HG02588 (cell line): Measurements from ENCODE around the gene PDE6B.
"Not testable (repeated sequence)": the region's sequence is repeated elsewhere in the genome, so short reads cannot be mapped to it uniquely, and the experiment has no call there.

ENCODE experiments used
- ATAC-seq: cut with Tn5 transposase; IDR thresholded peaks from one replicate; pipeline ENCODE4 v1.9.1; 2021; ENCODE audit warnings: mild to moderate bottlenecking, moderate library complexity; ENCODE audit not compliant: unreplicated experiment

Gene PDE6B

GRCh38 chr4:668219-668618 is 42.8 kb downstream of the PDE6B start:
- ATAC-seq, result not testable (repeated sequence)

GRCh38 chr4:669806-670559 is 44.6 kb downstream of the PDE6B start:
- ATAC-seq, result not testable (repeated sequence)

GRCh38 chr4:671769-672168 is 46.4 kb downstream of the PDE6B start:
- no peak for ATAC-seq

DNA sequence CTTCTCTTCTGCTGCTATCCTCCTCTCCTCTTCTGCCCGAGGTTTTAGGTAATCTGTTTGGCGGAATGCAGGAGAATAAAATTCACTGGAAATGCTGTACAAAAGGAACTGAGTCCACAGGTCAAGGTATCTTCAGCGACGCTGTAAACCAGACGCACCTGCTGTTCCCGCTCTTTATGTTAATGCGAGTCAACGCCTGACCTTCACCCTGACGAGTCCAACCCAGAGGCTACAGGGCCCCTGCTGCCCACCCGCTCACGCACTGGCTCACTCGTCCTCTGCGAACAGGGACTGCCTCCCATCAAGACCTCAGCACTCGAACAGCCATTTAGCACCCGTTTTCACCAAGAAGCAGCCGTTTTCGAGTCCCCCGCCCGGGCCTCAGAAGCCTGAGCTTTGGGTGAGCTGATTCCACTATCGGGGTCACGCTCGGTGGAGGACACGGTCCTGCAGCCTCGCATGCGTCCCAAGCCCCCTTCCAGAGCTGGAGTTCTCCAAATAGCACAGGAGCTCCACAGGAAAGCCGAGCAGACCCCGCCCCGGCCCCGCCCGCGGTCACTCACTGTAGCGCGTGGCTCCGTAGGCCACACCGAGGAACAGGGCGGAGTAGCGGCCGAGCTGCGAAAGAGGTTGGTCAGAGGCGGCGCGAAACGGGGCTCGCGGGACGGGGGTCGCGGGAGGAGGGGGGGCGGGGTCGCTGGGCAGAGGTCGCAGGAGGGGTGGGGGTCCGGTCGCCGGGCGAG is 48.1 kb downstream of the PDE6B start:
- no peak for ATAC-seq

DNA sequence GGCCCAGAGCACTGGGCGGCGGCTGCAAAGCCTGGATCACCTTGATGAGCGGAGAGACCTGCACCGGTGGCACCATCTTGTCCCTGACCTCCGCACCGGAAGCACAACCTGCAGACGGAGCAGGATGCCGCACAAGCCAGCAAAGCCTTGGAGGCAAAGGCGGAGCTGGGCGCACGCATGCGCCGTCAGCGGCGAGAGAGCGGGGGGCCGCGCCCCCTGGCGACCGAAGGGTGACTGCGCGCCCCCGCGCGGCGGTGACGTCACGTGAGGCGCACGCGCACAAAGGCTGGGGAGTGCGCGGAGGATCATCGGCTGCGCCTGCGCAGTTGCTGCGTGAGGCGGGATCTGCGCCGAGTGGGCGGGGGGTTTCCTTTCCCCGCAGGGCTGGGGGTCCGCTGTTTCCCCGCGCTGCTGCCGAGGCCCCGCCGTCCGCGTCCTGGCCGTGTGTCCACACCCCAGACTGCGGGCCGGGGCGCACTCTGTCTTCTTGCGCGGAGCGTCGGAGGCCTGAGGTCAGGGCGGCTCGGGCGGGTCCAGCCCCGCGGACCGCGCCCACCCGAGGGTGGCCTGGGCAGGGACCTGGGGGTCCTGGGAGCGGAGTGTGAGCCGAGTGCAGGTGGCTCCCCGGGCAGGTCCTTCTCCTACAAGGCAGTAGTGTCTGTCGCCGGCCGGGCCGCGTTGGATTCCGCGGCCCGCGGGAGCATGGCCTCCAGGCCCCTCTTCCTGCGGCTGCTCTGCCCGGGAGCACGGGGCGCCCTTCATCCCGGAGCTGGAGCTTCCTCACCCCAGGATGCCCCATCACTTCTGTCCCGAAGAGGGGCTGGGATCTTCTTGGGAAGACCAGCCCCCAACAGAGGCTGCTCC is 49.0 kb downstream of the PDE6B start, which contains the start of the genes ATP5ME and MYL5:
Gene ATP5ME (minus strand): TSS at position 105 of the 864 bp plus-strand sequence. CDS start 29 bp downstream, at position 76.
Gene MYL5 (plus strand): TSS at position 371 of the 864 bp plus-strand sequence. CDS start 3,485 bp downstream, outside the sequence.
- peak; percentile 78 for ATAC-seq

GRCh38 chr4:675036-675882 is 49.9 kb downstream of the PDE6B start:
- peak; percentile 4 for ATAC-seq

DNA sequence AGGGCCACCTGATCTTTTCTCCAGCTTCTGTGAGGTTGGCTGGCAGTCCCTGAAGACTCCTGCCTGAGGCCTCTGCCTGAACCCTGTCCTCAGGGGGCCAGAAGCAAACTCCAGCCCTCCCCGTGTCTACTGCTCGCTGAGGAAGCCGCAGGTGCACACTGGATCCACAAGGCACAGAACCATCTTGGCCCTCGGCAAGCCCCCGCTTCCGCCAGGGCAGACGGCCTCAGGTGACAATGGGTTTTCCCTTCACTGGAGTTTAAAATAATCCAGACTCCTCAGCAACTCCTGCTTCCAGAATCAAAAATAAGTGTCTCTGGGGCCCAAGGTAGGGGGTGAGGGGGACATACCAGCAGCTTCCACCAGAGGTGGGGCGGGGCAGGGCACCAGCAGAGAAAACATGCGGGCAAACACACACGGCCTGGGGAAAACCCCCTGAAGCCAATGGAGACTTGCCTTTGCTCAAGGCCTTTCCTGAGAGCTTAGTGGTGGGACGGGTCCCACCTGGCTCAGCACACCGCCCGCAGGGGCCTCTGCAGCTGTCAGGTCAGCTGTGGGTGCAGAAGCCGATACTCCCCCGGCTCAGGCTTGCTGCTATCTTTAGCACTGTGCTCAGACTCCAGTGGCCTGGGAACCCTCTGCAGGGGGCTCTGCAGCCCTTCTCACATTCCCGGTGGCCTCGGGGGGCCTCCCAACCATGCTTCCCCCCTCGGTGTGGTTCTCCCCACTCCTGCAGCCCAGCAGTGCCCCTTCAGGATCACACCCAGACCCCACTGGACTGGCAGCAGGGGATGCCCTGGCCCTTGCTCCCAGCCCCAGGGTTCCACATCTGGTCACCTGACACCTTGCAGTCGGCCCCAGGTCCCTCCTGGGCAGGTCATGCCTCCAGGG is 50.9 kb downstream of the PDE6B start:
- ATAC-seq, result no peak

DNA sequence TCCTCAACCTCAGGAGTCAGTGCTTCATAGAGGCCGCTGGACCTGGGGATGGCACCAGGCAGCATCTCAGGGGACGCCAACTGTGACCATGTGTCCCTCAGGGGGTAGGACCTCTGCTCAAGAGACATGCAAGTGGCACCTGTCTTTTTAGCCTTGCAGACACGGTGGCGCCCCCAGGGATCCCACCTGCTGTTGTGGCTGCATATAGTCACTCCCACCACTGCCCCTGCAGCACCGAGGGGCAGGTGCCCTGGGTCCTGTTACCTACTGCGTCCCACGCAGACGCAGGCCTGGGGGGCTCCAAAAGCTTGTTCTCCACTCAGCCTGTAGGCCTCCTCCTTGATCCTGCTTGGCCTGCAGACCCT is 51.5 kb downstream of the PDE6B start:
- ATAC-seq, result no peak

DNA sequence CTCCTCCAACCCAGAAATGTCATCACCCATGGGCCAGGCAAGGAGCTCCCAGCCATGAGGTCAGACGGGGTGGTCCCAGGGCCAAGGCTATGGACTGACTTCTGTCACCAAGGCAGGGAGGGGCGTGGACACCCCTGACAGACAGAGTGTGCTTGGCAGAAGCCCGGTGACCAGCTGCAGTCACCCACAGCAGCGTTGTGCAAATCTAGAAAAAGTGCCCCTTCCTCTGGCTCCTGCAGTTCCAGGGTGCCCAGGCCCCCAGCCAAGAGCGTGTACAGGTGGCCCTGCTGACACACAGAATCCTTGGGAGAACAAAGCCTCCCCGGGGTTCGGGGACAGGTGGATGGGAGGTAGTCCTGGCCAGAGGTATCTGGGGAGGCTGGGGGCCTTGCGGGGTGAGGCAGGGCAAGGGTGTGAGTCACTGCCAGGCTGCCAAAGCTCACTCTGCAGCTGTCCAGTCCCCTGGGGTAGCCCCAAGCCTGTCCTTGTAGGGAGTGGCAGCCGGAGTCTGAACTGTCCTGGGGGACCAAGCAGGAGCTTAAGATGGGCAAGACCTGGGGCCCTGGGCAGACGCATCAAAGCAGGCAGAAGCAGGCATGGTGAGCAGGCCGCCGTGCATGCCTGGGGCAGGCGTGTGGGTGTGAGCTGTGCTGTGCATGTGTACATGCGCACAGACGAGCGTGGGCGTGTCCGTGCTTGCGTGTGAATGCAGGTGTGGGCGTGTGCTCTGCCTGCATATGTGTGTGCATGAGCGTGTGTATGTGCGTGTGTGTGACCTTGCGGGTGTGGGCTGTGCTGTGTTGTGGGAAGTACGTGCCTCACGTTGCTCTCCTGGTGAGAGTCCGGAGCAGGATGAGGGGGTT is 52.3 kb downstream of the PDE6B start:
- no peak for ATAC-seq

DNA sequence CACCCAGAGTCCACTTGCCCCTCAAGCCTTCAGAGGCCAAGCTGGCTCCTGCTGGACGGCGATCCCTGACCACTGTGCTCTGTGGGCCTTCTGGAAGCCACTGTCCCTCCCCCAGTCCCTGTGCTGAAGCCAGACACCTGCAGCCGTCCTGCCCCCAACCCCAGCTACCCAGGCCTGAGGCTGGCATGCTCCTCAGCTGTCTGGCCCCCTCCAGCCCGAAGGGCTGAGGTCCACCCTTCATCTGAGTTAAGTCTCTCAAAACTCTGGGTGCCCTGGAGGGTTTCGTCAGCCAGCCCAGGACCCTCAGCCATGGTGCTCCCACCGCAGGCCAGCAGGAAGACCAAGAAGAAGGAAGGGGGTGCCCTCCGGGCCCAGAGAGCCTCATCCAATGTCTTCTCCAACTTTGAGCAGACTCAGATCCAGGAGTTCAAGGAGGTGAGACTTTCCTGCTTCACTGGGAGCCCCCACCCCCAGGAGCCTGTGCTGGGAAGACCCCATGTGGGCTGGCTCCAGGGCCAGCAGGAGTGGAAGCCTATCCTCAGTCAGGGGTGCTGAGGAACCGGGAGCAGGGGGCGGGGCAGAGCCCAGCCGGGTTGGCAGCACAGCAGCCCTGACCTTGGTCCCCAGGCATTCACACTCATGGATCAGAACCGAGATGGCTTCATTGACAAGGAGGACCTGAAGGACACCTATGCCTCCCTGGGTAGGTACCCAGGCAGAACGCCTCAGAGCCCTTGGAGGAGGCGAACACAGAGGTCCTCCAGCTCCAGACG is 53.1 kb downstream of the PDE6B start:
- ATAC-seq, result no peak

- no peak for ATAC-seq
These were observed 53.7 kb downstream of the PDE6B start for GRCh38 chr4:679104-679481.

GRCh38 chr4:679629-680028 is 54.3 kb downstream of the PDE6B start:
- ATAC-seq, result no peak

DNA sequence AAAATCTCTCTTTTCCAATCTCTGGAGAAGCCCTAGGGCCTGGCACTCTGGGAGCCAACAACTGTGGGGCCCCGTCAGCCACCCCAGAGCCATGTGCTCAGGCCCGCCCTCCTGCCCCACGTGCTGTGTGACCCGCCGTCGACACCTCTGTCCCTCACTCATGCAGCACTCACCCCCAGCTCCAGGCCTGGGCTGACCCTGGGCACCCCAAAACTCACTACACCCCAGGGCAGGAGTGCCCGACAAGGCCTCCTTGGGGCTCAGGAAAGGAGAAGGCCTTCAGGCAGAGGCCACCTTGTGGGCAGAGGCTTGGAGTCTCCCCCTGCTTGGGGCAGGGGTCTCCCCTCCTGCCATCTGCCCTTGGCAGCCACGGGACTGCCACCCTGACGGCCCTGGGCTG is 54.7 kb downstream of the PDE6B start:
- ATAC-seq, result no peak

GRCh38 chr4:680551-680927 is 55.2 kb downstream of the PDE6B start:
- ATAC-seq, result no peak

DNA sequence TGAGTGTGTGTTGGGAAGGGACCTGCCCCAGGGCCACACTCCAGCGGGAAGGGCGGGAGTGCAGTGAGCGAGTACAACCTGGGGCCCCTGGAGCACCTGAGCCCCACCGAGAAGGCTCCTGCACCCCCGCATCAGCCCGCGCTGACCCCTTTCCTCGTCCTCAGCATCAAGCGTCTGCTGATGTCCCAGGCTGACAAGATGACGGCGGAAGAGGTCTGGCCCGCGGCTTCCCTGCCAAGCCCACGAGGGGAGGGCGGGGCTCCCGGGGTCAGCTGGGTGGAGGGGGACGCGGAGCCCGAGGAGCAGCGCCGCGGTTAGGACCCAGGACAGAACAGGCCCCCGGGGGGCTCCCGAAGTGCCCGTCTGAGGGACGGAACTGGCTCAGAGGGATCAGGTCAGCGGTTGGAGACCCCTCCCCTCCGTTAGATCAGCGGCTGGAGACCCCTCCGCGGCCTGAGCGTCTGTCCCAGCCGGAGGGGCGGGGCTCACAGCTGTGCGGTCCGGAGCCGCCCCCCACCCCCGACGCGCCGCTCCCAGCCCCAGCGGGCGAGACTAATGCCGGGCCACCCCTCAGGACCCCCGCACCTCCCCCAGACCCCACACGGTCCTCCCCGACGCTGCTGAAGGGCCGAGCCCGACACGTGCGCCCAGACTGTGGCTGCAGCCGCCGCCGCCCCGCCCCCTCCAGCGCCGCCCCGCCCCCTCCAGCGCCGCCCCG is 55.7 kb downstream of the PDE6B start:
- no peak for ATAC-seq

- no peak for ATAC-seq
These were observed 56.5 kb downstream of the PDE6B start for GRCh38 chr4:681736-682451.
